Kasumi-1 (cell line): ENCODE data around the gene NACA.
"Not testable (repeated sequence)": the region's sequence is repeated elsewhere in the genome, so short reads cannot be mapped to it uniquely, and the experiment has no call there.

ENCODE experiments used
- DNase-seq, 2 experiments: peaks; one replicate each; lab custom pipeline; 2025; lab: John Stamatoyannopoulos, UW

The NACA gene

GRCh38 chr12:56724972-56725722 is at the start of gene NACA:
NACA (minus strand) TSS chr12:56725299; CDS start chr12:56724521, 778 bp downstream.
- DNase-seq, result peak; percentile 99

- no peak for DNase-seq
Measured at GRCh38 chr12:56773113-56773512, 48.0 kb upstream of the NACA start.

- DNase-seq, result no peak
Measured at GRCh38 chr12:56772625-56773024, 47.5 kb upstream of the NACA start.

- no peak for DNase-seq
Measured at GRCh38 chr12:56769868-56770267, 44.8 kb upstream of the NACA start.

GRCh38 chr12:56768424-56768823 is 43.3 kb upstream of the NACA start:
- DNase-seq, result no peak

- DNase-seq, result no peak
Measured at GRCh38 chr12:56766535-56766934, 41.4 kb upstream of the NACA start.

GRCh38 chr12:56763753-56764657 is 38.9 kb upstream of the NACA start:
- no peak for DNase-seq

- no peak for DNase-seq
Measured at GRCh38 chr12:56761812-56762211, 36.7 kb upstream of the NACA start.

GRCh38 chr12:56760460-56760859 is 35.4 kb upstream of the NACA start:
- DNase-seq, result no peak

GRCh38 chr12:56759263-56759908 is 34.3 kb upstream of the NACA start:
- no peak for DNase-seq

- DNase-seq, result no peak
Measured at GRCh38 chr12:56758728-56759262, 33.7 kb upstream of the NACA start.

- DNase-seq, result not testable (repeated sequence)
Measured at GRCh38 chr12:56757971-56758370, 32.9 kb upstream of the NACA start.

GRCh38 chr12:56753566-56753965 is 28.5 kb upstream of the NACA start:
- no peak for DNase-seq

- peak; percentile 80 to 86 for DNase-seq
Measured at GRCh38 chr12:56751712-56752598, 26.9 kb upstream of the NACA start, which contains the start of gene PRIM1. PRIM1 (minus strand) TSS chr12:56752323; CDS start chr12:56752298, 25 bp downstream.

GRCh38 chr12:56750596-56750995 is 25.5 kb upstream of the NACA start:
- DNase-seq, result peak in 1 of 2 experiments; percentile 30

GRCh38 chr12:56749853-56750252 is 24.8 kb upstream of the NACA start:
- no peak for DNase-seq

GRCh38 chr12:56749359-56749758 is 24.3 kb upstream of the NACA start:
- peak; percentile 29 to 42 for DNase-seq

GRCh38 chr12:56728139-56728861 is 3.2 kb upstream of the NACA start:
- peak; percentile 34 to 42 for DNase-seq

- not testable (repeated sequence) for DNase-seq
Measured at GRCh38 chr12:56726196-56726675, 1.1 kb upstream of the NACA start.

- DNase-seq, result no peak
Measured at GRCh38 chr12:56725723-56726102, 614 bp upstream of the NACA start.

- DNase-seq, result no peak
Measured at GRCh38 chr12:56724701-56724971, 463 bp downstream of the NACA start.
